ENCODE data around the gene KRT7.

KRT7 gene

GRCh38 chr12:52232674-52233461 is at the start of gene KRT7:
TSS of gene KRT7 (plus strand) at chr12:52233243. CDS start at chr12:52233297, 54 bp downstream.
- DNase-seq = no peak

DNA sequence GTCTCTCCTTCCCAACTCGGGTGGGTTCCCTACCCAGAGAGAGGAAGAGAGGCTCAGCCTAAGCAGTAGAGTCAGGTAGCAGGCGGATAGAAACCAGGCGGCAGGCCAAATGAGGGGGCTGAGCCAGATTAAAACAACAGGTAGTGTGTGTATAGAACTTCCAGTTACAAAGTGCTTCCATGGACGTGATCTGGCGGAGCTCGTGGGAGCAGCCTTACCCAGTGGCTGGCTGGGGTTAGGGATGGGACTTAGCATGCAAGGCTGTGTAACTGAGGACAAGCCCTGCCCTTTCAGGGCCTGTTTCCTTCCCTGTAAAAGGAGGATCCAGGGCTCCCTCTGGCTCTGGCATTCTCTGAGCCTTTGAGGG is 49.5 kb upstream of the KRT7 start:
- no peak for DNase-seq

DNA sequence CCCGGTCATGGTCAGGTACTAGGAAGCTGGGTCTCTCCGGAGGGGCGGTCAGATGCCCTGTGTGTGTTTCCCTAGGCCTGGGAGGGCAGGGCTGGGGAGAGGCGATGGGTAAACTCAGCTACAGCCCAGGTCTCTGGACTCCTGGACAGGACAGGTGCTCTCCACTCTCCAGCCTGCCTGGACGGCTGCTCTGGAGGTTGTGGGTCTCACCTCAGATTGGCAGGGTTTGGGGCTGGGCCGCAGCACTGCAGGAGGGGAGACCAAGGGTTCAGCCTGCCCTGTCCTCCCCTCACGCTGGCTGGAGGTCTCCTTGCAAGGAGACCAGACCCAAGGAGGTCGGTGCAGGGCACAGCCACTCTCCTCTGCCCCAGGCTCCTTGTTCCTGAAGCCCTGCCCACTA is 49.1 kb upstream of the KRT7 start:
- DNase-seq = no peak

GRCh38 chr12:52184813-52185212 is 48.2 kb upstream of the KRT7 start:
- DNase-seq = no peak

DNA sequence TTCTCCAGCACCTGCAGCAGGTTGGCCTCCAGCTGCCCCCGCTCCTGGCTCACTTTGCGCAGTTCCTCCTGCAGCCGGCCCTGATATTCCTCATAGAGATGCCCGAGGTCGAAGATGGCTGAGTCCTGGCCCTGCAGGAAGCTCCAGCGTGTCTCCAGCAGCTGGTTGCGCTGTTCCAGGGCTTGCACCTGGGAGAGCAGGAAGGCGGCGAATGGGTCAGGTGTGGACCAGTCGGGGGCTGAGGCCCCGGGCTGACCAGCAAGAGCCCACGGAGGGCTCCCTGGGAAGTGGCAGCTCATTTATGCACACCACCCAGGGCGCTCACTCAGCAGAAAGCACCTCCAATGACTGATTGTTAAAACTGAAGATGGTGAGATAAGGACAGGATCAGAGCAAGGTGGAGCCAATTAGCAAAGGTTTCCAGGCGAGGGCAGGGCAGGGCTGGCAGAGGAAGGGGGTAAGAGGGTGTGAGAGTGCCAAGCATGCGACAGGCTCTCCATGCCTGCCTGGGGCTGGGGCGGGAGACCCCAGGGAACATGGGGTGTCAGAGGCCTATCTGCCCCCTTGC is 47.6 kb upstream of the KRT7 start:
- DNase-seq = no peak

GRCh38 chr12:52186118-52186840 is 46.8 kb upstream of the KRT7 start:
- DNase-seq = no peak

- no peak for DNase-seq
Measured at GRCh38 chr12:52187206-52187605, 45.8 kb upstream of the KRT7 start.

- DNase-seq = no peak
Measured at GRCh38 chr12:52187640-52188039, 45.4 kb upstream of the KRT7 start.

DNA sequence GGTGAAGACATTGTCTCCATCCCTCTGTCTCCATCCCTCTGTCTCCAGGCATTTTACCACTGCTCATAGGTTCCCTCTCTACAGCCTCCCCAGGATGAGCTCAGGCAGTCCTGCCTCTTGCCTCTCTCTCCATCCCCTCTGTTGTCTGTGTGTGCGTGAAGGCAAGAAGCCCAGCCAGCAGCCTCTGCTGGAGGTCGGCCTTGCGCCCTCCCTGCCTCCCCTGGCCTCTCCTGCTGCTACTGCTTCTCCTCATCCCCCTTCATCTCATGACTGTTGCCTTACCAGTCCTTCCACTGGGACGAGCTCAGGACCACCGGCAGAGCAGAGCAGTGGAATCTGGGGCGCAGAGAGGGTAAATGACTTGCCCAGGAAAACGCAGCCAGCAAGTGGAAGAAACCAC is 44.4 kb upstream of the KRT7 start:
- no peak for DNase-seq

- DNase-seq = no peak
Measured at GRCh38 chr12:52189376-52190174, 43.5 kb upstream of the KRT7 start.

- no peak for DNase-seq
Measured at GRCh38 chr12:52190860-52191729, 41.9 kb upstream of the KRT7 start.

- DNase-seq = peak; percentile 85
Measured at GRCh38 chr12:52191841-52192791, 40.9 kb upstream of the KRT7 start, which contains the start of gene KRT80. TSS of gene KRT80 (minus strand) at chr12:52192014. CDS start at chr12:52191902, 112 bp downstream.

- no peak for DNase-seq
Measured at GRCh38 chr12:52193532-52193931, 39.5 kb upstream of the KRT7 start.

- DNase-seq = no peak
Measured at GRCh38 chr12:52193991-52194390, 39.1 kb upstream of the KRT7 start.

- no peak for DNase-seq
Measured at GRCh38 chr12:52195065-52195730, 37.8 kb upstream of the KRT7 start.

DNA sequence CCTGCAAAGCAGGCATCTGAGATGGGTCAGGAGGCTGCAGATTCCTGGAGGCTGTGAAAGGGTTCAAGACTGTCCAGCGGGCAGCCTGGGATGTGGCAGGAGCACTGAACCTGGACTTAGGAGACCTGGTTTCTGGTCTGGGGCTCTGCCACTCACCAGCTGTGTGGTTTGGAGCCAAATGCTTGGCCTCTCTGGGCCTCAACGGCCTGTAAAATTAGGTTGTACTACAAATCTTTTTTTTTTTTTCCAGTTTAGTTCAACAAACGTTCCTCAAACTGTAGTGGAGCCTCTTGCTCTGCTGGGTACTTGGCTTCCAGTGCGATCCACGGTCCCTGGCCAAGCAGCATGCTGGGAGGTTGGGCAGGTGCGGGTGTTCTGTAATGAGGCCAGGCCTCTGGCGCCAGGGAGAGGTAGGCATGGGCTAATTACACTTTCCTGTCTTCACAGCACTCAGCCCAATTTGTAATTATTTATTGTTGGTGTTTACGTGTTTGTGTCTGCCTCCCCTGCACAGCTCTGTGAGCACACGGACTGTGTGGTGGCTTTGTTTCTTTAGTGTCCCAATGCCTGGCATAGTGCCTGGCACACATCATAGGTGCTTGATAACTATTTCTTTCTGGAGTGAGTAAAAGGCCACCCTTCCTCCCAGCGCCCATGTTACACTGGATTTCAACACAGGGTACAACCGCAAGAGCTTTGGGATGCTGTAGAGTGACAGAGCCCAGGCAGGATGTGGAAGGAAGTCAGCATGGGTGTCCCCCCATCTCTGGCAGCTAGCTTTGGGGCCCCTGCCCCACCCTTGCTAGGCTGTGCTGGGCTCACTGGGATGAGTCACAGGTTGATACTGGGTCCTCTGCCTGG is 35.4 kb upstream of the KRT7 start:
- peak; percentile 9 for DNase-seq

DNA sequence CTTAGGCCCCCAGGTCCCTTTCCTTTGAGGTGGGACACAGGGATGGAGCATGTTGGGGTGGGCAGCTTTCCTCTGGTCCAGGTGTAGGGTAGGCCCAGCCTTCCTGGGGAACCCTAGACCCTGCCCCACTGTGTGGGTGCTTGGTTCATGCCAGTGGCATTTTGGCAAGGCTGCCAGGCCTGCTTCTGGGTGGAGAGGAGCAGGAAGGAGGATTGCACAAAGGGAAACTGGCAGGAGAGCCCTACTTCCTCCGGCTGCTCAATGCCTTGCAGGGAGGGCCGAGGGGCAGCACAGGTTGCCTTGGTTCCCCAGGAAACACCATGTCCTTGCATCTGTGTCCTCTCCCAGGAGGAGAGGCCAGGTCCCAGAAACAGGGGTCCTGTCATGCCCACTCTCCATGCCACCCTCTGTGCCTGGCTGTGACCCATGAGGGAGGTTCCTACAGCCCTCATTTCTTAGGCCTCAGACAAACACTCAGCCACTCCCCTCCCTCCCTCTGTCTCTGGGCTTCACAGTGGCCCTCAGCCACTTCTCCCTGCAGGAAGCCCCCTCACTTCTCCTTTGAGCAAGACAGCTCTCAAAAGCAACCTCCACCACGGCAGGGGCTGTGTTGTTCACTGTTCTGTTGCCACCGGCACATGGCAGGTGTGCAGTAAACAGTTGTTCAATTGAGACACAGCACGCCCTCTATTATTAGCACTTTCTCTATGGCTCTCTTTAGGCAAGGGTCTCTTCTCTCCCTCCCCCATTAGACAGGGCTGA is 34.4 kb upstream of the KRT7 start:
- DNase-seq = no peak

- no peak for DNase-seq
Measured at GRCh38 chr12:52199294-52199919, 33.6 kb upstream of the KRT7 start.

Measured in hematopoietic multipotent progenitor cell treated with erythropoietin and hydrocortisone succinate and interleukin-3 and kit ligand, for 8 days (in vitro differentiated cells).